WTC11 (cell line): Measurements from ENCODE around the gene ATMIN.

Experiments used
- ATF1 ChIP-seq: sonication (generic); formaldehyde crosslinking; IDR thresholded peaks from 2 replicates; pipeline ENCODE4 v1.8.1; 2023; ENCODE audit warnings: mild to moderate bottlenecking, moderate library complexity, missing genetic modification reagents
- IRF2 ChIP-seq: sonication (generic); formaldehyde crosslinking; IDR thresholded peaks from 2 replicates; pipeline ENCODE4 v1.8.0; 2022; ENCODE audit warnings: low read depth, missing genetic modification reagents, borderline replicate concordance
- RELA ChIP-seq: sonication (generic); formaldehyde crosslinking; IDR thresholded peaks from 2 replicates; pipeline ENCODE4 v1.8.1; 2022; ENCODE audit warnings: missing genetic modification reagents, mild to moderate bottlenecking, borderline replicate concordance
- SP1 ChIP-seq: sonication (generic); formaldehyde crosslinking; conservative IDR thresholded peaks from 2 replicates; pipeline ENCODE4 v1.8.1; 2022; ENCODE audit warnings: missing genetic modification reagents
- TF ChIP-seq, protein P1 (sequence below): fragments of 200-600 bp; IDR thresholded peaks from 2 replicates; pipeline ENCODE4 v1.8.0; 2022; ENCODE audit warnings: antibody characterized with exemption
- TF ChIP-seq, protein P2 (sequence below): sonication (generic); formaldehyde crosslinking; IDR thresholded peaks from 2 replicates; pipeline ENCODE4 v1.8.0; 2022; ENCODE audit warnings: mild to moderate bottlenecking, missing genetic modification reagents
- TF ChIP-seq, protein P3 (sequence below): sonication (generic); formaldehyde crosslinking; IDR thresholded peaks from 2 replicates; pipeline ENCODE4 v1.8.1; 2023; ENCODE audit warnings: mild to moderate bottlenecking, moderate library complexity, missing genetic modification reagents
- TF ChIP-seq, protein P4 (sequence below): sonication (generic); formaldehyde crosslinking; IDR thresholded peaks from 2 replicates; pipeline ENCODE4 v1.8.0; 2022; ENCODE audit warnings: missing genetic modification reagents
- TF ChIP-seq, protein P5 (sequence below): sonication (generic); formaldehyde crosslinking; IDR thresholded peaks from 2 replicates; pipeline ENCODE4 v1.8.0; 2022; ENCODE audit warnings: mild to moderate bottlenecking, missing genetic modification reagents

DNA sequence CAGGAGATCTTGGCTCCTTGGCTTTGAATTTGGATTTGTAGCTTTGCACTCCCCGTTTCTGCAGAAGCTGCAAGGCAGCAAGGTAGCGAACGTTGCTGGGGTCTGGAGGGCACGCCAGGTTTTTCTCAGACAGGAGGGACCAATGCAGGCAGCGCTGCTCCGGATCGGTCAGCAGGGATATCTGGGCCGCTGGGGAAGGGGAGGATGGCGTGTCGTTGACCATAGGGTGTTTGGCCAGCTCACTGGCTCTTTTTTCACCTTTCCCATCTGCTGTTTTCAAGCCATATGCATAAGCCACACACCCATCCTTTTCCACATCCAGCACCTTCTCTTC, 25.6 kb downstream of the ATMIN start:
- TF ChIP-seq, protein P1, sequence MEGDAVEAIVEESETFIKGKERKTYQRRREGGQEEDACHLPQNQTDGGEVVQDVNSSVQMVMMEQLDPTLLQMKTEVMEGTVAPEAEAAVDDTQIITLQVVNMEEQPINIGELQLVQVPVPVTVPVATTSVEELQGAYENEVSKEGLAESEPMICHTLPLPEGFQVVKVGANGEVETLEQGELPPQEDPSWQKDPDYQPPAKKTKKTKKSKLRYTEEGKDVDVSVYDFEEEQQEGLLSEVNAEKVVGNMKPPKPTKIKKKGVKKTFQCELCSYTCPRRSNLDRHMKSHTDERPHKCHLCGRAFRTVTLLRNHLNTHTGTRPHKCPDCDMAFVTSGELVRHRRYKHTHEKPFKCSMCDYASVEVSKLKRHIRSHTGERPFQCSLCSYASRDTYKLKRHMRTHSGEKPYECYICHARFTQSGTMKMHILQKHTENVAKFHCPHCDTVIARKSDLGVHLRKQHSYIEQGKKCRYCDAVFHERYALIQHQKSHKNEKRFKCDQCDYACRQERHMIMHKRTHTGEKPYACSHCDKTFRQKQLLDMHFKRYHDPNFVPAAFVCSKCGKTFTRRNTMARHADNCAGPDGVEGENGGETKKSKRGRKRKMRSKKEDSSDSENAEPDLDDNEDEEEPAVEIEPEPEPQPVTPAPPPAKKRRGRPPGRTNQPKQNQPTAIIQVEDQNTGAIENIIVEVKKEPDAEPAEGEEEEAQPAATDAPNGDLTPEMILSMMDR: no peak
- no peak for TF ChIP-seq SP1 (CRISPR knock-in tag)
- no peak for TF ChIP-seq RELA
- TF ChIP-seq, protein P2, sequence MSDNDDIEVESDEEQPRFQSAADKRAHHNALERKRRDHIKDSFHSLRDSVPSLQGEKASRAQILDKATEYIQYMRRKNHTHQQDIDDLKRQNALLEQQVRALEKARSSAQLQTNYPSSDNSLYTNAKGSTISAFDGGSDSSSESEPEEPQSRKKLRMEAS (CRISPR knock-in tag): no peak
- no peak for TF ChIP-seq IRF2
- TF ChIP-seq, protein P3, sequence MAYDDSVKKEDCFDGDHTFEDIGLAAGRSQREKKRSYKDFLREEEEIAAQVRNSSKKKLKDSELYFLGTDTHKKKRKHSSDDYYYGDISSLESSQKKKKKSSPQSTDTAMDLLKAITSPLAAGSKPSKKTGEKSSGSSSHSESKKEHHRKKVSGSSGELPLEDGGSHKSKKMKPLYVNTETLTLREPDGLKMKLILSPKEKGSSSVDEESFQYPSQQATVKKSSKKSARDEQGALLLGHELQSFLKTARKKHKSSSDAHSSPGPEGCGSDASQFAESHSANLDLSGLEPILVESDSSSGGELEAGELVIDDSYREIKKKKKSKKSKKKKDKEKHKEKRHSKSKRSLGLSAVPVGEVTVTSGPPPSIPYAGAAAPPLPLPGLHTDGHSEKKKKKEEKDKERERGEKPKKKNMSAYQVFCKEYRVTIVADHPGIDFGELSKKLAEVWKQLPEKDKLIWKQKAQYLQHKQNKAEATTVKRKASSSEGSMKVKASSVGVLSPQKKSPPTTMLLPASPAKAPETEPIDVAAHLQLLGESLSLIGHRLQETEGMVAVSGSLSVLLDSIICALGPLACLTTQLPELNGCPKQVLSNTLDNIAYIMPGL (CRISPR knock-in tag): no peak
- TF ChIP-seq, protein P4, sequence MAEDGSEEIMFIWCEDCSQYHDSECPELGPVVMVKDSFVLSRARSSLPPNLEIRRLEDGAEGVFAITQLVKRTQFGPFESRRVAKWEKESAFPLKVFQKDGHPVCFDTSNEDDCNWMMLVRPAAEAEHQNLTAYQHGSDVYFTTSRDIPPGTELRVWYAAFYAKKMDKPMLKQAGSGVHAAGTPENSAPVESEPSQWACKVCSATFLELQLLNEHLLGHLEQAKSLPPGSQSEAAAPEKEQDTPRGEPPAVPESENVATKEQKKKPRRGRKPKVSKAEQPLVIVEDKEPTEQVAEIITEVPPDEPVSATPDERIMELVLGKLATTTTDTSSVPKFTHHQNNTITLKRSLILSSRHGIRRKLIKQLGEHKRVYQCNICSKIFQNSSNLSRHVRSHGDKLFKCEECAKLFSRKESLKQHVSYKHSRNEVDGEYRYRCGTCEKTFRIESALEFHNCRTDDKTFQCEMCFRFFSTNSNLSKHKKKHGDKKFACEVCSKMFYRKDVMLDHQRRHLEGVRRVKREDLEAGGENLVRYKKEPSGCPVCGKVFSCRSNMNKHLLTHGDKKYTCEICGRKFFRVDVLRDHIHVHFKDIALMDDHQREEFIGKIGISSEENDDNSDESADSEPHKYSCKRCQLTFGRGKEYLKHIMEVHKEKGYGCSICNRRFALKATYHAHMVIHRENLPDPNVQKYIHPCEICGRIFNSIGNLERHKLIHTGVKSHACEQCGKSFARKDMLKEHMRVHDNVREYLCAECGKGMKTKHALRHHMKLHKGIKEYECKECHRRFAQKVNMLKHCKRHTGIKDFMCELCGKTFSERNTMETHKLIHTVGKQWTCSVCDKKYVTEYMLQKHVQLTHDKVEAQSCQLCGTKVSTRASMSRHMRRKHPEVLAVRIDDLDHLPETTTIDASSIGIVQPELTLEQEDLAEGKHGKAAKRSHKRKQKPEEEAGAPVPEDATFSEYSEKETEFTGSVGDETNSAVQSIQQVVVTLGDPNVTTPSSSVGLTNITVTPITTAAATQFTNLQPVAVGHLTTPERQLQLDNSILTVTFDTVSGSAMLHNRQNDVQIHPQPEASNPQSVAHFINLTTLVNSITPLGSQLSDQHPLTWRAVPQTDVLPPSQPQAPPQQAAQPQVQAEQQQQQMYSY (CRISPR knock-in tag): no peak
- no peak for TF ChIP-seq ATF1 (CRISPR knock-in tag)
- TF ChIP-seq, protein P5, sequence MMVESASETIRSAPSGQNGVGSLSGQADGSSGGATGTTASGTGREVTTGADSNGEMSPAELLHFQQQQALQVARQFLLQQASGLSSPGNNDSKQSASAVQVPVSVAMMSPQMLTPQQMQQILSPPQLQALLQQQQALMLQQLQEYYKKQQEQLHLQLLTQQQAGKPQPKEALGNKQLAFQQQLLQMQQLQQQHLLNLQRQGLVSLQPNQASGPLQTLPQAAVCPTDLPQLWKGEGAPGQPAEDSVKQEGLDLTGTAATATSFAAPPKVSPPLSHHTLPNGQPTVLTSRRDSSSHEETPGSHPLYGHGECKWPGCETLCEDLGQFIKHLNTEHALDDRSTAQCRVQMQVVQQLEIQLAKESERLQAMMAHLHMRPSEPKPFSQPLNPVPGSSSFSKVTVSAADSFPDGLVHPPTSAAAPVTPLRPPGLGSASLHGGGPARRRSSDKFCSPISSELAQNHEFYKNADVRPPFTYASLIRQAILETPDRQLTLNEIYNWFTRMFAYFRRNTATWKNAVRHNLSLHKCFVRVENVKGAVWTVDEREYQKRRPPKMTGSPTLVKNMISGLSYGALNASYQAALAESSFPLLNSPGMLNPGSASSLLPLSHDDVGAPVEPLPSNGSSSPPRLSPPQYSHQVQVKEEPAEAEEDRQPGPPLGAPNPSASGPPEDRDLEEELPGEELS (CRISPR knock-in tag): no peak
